Neural progenitor cell (in vitro differentiated cells): ENCODE measurements around the gene PREP. TPM values are rescaled to one million over a fixed set of nuclear protein-coding genes. Genes with fewer than 3 reads are reported as not detected.

Source experiments
- DNase-seq: peaks from one replicate; pipeline ENCODE4 v3.0.0-alpha.2; 2016; ENCODE audit warnings: low spot score
- H2AFZ ChIP-seq: fragments of 200-600 bp; sonication (generic); replicated peaks from 2 replicates; pipeline ENCODE4 v1.6.1; 2016; ENCODE audit warnings: antibody characterized with exemption
- H3F3A ChIP-seq: fragments of 200-600 bp; sonication (generic); 2 replicates; pipeline ENCODE4 v1.6.1; 2016; ENCODE audit warnings: antibody characterized with exemption, low read depth
- H3K27ac ChIP-seq: fragments of 200-600 bp; sonication (generic); 2 replicates; pipeline ENCODE4 v1.5.1; 2016; ENCODE audit warnings: mild to moderate bottlenecking
- H3K27me3 ChIP-seq: fragments of 200-600 bp; sonication (generic); 2 replicates; pipeline ENCODE4 v1.6.1; 2016; ENCODE audit warnings: mild to moderate bottlenecking, moderate library complexity
- H3K36me3 ChIP-seq: fragments of 200-600 bp; sonication (generic); 2 replicates; pipeline ENCODE4 v1.5.1; 2016
- H3K4me1 ChIP-seq: fragments of 200-600 bp; sonication (generic); 2 replicates; pipeline ENCODE4 v1.6.1; 2016; ENCODE audit warnings: mixed run types
- H3K4me2 ChIP-seq: fragments of 200-600 bp; sonication (generic); 2 replicates; pipeline ENCODE4 v1.6.1; 2016
- H3K4me3 ChIP-seq: fragments of 200-600 bp; sonication (generic); 2 replicates; pipeline ENCODE4 v1.5.1; 2016
- H3K79me2 ChIP-seq: fragments of 200-600 bp; sonication (generic); 2 replicates; pipeline ENCODE4 v1.6.1; 2016; ENCODE audit warnings: low read depth
- H3K9ac ChIP-seq: fragments of 200-600 bp; sonication (generic); 2 replicates; pipeline ENCODE4 v1.6.1; 2016
- H3K9me3 ChIP-seq: fragments of 200-600 bp; sonication (generic); 2 replicates; pipeline ENCODE4 v1.5.1; 2016; ENCODE audit warnings: low read depth
- H4K20me1 ChIP-seq: fragments of 200-600 bp; sonication (generic); 2 replicates; pipeline ENCODE4 v1.6.1; 2016; ENCODE audit warnings: low read depth
- H3K27ac Mint-ChIP-seq: 3 replicates; pipeline ENCODE4 v1.8.0; 2021; ENCODE audit warnings: mixed read lengths
- H3K27me3 Mint-ChIP-seq: 2 replicates; pipeline ENCODE4 v1.8.0; 2022; ENCODE audit warnings: low read depth, mild to moderate bottlenecking, inconsistent platforms, moderate library complexity, mixed read lengths; ENCODE audit not compliant: insufficient read depth
- H3K36me3 Mint-ChIP-seq: 3 replicates; pipeline ENCODE4 v1.8.0; 2021; ENCODE audit warnings: mixed read lengths
- H3K4me1 Mint-ChIP-seq: 3 replicates; pipeline ENCODE4 v1.8.0; 2021; ENCODE audit warnings: mixed read lengths
- H3K4me3 Mint-ChIP-seq: 3 replicates; pipeline ENCODE4 v1.8.0; 2021; ENCODE audit warnings: mild to moderate bottlenecking, moderate library complexity, mixed read lengths
- H3K9me3 Mint-ChIP-seq: 3 replicates; pipeline ENCODE4 v1.8.0; 2020; ENCODE audit warnings: mixed read lengths
- CTCF ChIP-seq: fragments of 200-600 bp; sonication (generic); IDR thresholded peaks from 2 replicates; pipeline ENCODE4 v1.5.1; 2017; ENCODE audit warnings: antibody characterized with exemption, mild to moderate bottlenecking
- EZH2 ChIP-seq: fragments of 200-600 bp; sonication (generic); IDR thresholded peaks from 2 replicates; pipeline ENCODE4 v1.6.1; 2017; ENCODE audit warnings: antibody characterized with exemption, mild to moderate bottlenecking, moderate library complexity
- EZH2phosphoT487 ChIP-seq: fragments of 200-600 bp; sonication (generic); IDR thresholded peaks from 2 replicates; pipeline ENCODE4 v1.6.1; 2017; ENCODE audit warnings: antibody characterized with exemption
- total RNA-seq: library from RNA; depleted of rRNA; stranded (reverse); fragments of >200 nt; gene quantifications from 2 replicates; pipeline ENCODE4 v1.2.3, GENCODE V29; 2015; ENCODE audit warnings: low replicate concordance

PREP gene
- total RNA-seq, 1 donor from 2014 or later: 28.6 TPM

DNA sequence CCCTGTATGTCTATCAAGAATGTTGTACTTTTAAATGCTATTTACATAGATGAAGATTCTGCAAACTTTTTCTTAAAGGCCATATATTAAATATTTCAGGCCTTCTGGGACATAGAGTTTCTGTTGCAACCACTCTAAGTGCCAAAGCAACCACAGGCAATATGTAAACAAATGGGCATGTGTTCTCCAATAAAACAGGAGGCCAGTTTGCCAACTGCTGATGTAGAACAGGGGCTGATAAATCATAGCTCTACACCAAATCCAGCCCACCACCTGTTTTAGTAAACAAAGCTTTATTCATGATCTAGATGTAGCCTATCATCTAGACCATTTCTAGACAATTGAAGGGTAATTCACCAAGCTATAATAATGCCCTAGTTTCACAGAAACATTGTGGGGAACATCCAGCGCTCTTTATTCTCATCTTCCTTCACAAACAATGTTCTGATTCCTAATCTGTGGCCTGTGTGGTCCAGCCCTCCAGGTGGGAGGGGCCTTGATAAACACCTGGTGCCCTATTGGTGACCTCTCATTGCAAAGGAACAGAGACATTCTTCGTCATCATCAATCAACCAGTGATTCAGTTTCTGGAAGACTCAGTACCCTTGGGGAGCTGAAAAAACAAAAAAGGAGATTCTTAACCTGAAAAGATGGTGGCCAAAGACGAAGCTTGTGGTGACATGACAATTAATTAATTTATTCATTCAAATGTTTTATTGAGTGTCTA lies 80.2 kb downstream of the PREP start:
- H3K27ac Mint-ChIP-seq: no peak overlapping the region
- TF ChIP-seq EZH2phosphoT487: no peak
- TF ChIP-seq EZH2: no peak
- no peak for TF ChIP-seq CTCF
- no peaks in the 10 kb centered on the region for H3K36me3 ChIP-seq
- no peaks in the 10 kb centered on the region for H3K4me1 Mint-ChIP-seq
- H3K9me3 Mint-ChIP-seq: no peaks in the 10 kb centered on the region
- H3K27me3 Mint-ChIP-seq: no peaks in the 10 kb centered on the region
- no peaks in the 10 kb centered on the region for H3K27me3 ChIP-seq
- no peak overlapping the region for H3K9ac ChIP-seq
- H3K36me3 Mint-ChIP-seq: peaks cover 19% of the 10 kb centered on the region
- no peaks in the 10 kb centered on the region for H4K20me1 ChIP-seq
- no peak overlapping the region for H2AFZ ChIP-seq
- H3K4me1 ChIP-seq: no peaks in the 10 kb centered on the region
- no peak overlapping the region for H3K27ac ChIP-seq
- H3K4me3 ChIP-seq: no peak overlapping the region
- H3K4me3 Mint-ChIP-seq: no peak overlapping the region
- no peak for DNase-seq
- no peaks in the 10 kb centered on the region for H3K79me2 ChIP-seq
- H3K9me3 ChIP-seq: no peaks in the 10 kb centered on the region
- H3F3A ChIP-seq: no peaks in the 10 kb centered on the region
- no peak overlapping the region for H3K4me2 ChIP-seq

GRCh38 chr6:105321728-105322127 lies 81.2 kb downstream of the PREP start:
- Mint-ChIP-seq H3K27ac (peak overlapping the region; percentile 82), H3K4me1 (no peaks in the 10 kb centered on the region), H3K36me3 (peaks cover 16% of the 10 kb centered on the region), H3K9me3 (no peaks in the 10 kb centered on the region), H3K27me3 (no peaks in the 10 kb centered on the region), H3K4me3 (no peak overlapping the region)
- no peaks in the 10 kb centered on the region for H3K27me3 ChIP-seq
- H2AFZ ChIP-seq: no peak overlapping the region
- H3K36me3 ChIP-seq: no peaks in the 10 kb centered on the region
- no peak overlapping the region for H3K4me3 ChIP-seq
- no peak overlapping the region for H3K9ac ChIP-seq
- H4K20me1 ChIP-seq: no peaks in the 10 kb centered on the region
- H3K4me1 ChIP-seq: no peaks in the 10 kb centered on the region
- no peaks in the 10 kb centered on the region for H3K79me2 ChIP-seq
- TF ChIP-seq EZH2phosphoT487 (no peak), EZH2 (no peak), CTCF (no peak)
- no peak overlapping the region for H3K4me2 ChIP-seq
- no peak overlapping the region for H3K27ac ChIP-seq
- DNase-seq: no peak
- H3F3A ChIP-seq: no peaks in the 10 kb centered on the region
- no peaks in the 10 kb centered on the region for H3K9me3 ChIP-seq

DNA sequence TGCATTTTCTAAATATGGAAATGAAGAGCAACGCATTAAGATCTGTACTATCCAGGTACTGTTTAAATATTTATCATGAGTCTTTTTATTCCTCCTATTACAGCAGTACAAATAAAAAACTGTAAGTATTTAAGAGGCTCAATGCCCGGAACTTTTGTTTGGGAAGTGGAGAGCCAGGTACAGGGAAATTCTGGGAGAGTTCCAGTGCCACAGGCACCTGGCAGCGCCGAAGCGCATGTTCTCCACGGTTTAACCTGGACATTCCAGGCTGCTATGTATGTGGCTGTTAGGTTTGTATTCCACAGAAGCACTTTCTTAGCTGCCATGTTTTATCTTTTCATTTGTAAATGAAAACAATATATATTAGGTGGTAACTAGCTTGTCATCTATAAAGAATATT lies 81.7 kb downstream of the PREP start:
- Mint-ChIP-seq H3K9me3 (no peaks in the 10 kb centered on the region), H3K27me3 (no peaks in the 10 kb centered on the region), H3K27ac (no peak overlapping the region), H3K4me3 (no peak overlapping the region), H3K36me3 (peaks cover 18% of the 10 kb centered on the region), H3K4me1 (no peaks in the 10 kb centered on the region)
- H3K4me3 ChIP-seq: no peak overlapping the region
- no peaks in the 10 kb centered on the region for H3K27me3 ChIP-seq
- no peak overlapping the region for H3K27ac ChIP-seq
- no peak overlapping the region for H3K9ac ChIP-seq
- no peaks in the 10 kb centered on the region for H3K4me1 ChIP-seq
- no peaks in the 10 kb centered on the region for H3K9me3 ChIP-seq
- no peaks in the 10 kb centered on the region for H3K36me3 ChIP-seq
- no peaks in the 10 kb centered on the region for H4K20me1 ChIP-seq
- no peak for DNase-seq
- H3K4me2 ChIP-seq: no peak overlapping the region
- no peak overlapping the region for H2AFZ ChIP-seq
- H3K79me2 ChIP-seq: no peaks in the 10 kb centered on the region
- TF ChIP-seq EZH2phosphoT487: no peak
- no peak for TF ChIP-seq CTCF
- no peak for TF ChIP-seq EZH2
- no peaks in the 10 kb centered on the region for H3F3A ChIP-seq
